Measurements from ENCODE around the gene MDP1. TPM values are rescaled to one million over a fixed set of nuclear protein-coding genes. Genes with fewer than 3 reads are reported as not detected.

The MDP1 gene
- total RNA-seq, 1 donor from 2014 or later: 21.1 TPM

DNA sequence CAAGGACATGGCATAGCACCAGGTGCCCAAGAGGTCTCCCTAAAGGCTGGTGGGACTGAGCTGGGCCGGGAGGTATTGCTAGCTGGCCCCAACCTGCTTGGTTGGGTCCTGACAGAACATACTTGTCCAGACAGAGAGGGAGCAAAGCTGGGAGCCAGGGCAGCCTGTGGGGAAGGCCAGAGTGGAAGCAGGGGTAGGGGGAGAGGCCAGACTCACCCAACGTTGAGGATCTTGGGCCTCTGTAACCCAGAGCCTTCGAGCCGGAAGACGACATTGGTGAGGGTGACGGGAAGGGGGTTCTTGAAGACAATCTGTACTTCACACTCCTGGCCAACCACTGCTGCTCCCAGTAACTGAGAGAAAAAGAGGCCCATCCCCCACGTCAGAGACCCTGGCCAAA lies 38.1 kb upstream of the MDP1 start:
- no peak for DNase-seq (ENCODE audit: low read depth)

DNA sequence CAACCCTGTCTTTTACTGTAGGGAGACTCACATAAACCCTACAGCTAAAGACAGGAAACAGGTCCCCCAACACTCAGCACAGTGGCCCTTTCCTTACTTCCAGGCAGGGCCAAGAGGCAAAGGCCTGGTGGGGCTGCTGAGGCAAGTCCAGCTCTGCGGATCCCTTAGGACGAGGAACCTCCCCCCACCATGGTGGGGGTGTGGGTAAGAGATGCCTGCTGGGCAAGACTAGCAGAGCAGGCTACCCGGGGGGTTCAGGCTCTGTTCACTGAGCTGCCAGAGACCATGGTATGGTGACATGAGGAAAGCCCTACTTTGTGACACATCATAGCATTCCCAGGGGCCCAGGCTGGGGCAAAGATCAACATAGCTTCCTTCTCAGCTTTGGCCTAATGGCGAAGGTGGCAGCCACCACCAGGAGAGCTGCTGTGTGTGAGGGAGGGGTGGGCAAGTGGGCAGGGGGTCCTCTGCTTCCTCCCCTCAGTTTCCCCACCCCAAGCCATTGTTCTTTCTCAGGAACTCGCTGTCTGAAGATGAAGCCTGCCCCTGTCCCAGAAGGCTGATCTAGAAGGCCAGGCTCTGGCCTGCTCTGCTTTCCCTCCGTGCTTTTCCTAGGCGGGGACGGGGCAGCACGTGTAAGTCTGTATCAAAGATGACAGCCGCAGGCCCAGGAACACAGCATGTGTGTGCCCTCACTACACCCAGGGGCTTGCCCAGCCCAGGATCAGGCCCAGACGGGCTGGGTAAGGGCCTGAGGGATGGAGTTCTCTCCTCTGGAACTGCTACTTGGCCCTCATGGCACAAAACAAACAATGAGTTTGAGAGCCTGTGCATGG lies 36.6 kb upstream of the MDP1 start:
- FAIRE-seq (no peak), DNase-seq (ENCODE audit: low read depth) (no peak)
- Histone ChIP-seq H3K36me3 (ENCODE audit: control insufficient read depth, insufficient read depth, low read length) (peaks cover 39% of the 10 kb centered on the region), H3K27me3 (ENCODE audit: control insufficient read depth, insufficient read depth, low read length) (no peaks in the 10 kb centered on the region), H3K4me3 (ENCODE audit: low read depth, low read length) (no peak overlapping the region)
- TF ChIP-seq, protein P1, sequence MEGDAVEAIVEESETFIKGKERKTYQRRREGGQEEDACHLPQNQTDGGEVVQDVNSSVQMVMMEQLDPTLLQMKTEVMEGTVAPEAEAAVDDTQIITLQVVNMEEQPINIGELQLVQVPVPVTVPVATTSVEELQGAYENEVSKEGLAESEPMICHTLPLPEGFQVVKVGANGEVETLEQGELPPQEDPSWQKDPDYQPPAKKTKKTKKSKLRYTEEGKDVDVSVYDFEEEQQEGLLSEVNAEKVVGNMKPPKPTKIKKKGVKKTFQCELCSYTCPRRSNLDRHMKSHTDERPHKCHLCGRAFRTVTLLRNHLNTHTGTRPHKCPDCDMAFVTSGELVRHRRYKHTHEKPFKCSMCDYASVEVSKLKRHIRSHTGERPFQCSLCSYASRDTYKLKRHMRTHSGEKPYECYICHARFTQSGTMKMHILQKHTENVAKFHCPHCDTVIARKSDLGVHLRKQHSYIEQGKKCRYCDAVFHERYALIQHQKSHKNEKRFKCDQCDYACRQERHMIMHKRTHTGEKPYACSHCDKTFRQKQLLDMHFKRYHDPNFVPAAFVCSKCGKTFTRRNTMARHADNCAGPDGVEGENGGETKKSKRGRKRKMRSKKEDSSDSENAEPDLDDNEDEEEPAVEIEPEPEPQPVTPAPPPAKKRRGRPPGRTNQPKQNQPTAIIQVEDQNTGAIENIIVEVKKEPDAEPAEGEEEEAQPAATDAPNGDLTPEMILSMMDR (IDR thresholded peaks at IDR 0.05; ENCODE audit: insufficient read depth, low read length, severe bottlenecking): no peak

More for the DNA sequence above, 38.1 kb upstream of the MDP1 start:
- Histone ChIP-seq H3K27me3 (ENCODE audit: control insufficient read depth, insufficient read depth, low read length) (no peaks in the 10 kb centered on the region), H3K4me3 (ENCODE audit: low read depth, low read length) (no peak overlapping the region), H3K36me3 (ENCODE audit: control insufficient read depth, insufficient read depth, low read length) (peaks cover 46% of the 10 kb centered on the region)
- no peak for FAIRE-seq
- TF ChIP-seq, protein P1 (IDR thresholded peaks at IDR 0.05; ENCODE audit: insufficient read depth, low read length, severe bottlenecking): no peak

- no peaks in the 10 kb centered on the region for H3K27me3 ChIP-seq (ENCODE audit: control insufficient read depth, insufficient read depth, low read length)
- no peak for FAIRE-seq
- no peak overlapping the region for H3K4me3 ChIP-seq (ENCODE audit: low read depth, low read length)
- peaks cover 37% of the 10 kb centered on the region for H3K36me3 ChIP-seq (ENCODE audit: control insufficient read depth, insufficient read depth, low read length)
- TF ChIP-seq, protein P1 (IDR thresholded peaks at IDR 0.05; ENCODE audit: insufficient read depth, low read length, severe bottlenecking): no peak
- peak; percentile 51 for DNase-seq (ENCODE audit: low read depth)
Observed at GRCh38 chr14:24251880-24252288, 36.0 kb upstream of the MDP1 start.

- TF ChIP-seq, protein P1 (IDR thresholded peaks at IDR 0.05; ENCODE audit: insufficient read depth, low read length, severe bottlenecking): no peak
- H3K36me3 ChIP-seq (ENCODE audit: control insufficient read depth, insufficient read depth, low read length): peaks cover 31% of the 10 kb centered on the region
- no peaks in the 10 kb centered on the region for H3K27me3 ChIP-seq (ENCODE audit: control insufficient read depth, insufficient read depth, low read length)
- DNase-seq (ENCODE audit: low read depth) (no peak), FAIRE-seq (no peak)
- no peak overlapping the region for H3K4me3 ChIP-seq (ENCODE audit: low read depth, low read length)
Observed at GRCh38 chr14:24250354-24250753, 34.5 kb upstream of the MDP1 start.

DNA sequence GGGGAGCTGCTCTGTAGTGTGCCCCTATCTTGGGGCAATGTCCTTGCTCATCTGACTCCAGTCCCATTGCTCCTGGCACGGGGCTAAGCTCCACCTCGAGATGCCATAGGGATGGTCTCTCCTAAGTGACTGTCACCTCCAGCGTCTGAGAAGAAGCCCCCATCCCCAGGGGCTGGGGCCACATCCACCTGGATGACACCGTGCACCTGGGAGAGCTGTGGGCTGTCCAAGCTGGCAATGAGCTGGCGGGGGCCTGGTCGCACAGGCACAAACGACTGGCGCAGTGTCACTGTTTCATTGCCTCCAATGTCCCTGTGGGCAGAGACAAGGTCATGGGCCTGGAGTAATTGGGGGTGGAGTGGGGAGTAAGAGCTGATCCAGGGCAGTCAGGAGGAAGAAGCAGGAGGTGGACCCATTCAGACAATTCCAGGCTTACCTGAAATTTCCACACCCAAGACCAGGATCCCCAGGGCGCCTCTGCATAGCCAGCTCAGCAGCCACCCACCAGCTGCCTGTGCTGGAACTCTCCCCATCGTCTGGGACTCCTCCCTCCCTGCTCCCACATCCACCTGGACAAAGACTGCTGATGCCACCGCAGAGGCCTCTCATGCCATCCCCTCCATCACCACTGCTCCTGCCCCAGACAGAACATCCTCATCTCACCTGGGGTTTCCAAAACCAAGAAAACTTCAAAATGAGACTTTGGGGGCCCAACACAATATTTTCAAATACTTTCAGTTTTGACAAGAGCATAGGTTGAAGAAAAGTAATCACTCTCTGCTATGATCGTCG lies 33.6 kb upstream of the MDP1 start:
- Histone ChIP-seq H3K27me3 (ENCODE audit: control insufficient read depth, insufficient read depth, low read length) (no peaks in the 10 kb centered on the region), H3K36me3 (ENCODE audit: control insufficient read depth, insufficient read depth, low read length) (peaks cover 23% of the 10 kb centered on the region)

More for the DNA sequence above, 33.6 kb upstream of the MDP1 start:
- DNase-seq (ENCODE audit: low read depth) (no peak), FAIRE-seq (no peak)
- H3K4me3 ChIP-seq (ENCODE audit: low read depth, low read length): no peak overlapping the region
- TF ChIP-seq, protein P1 (IDR thresholded peaks at IDR 0.05; ENCODE audit: insufficient read depth, low read length, severe bottlenecking): no peak
